Stimulated activated CD8-positive, alpha-beta memory T cell treated with anti-CD3 and anti-CD28 coated beads, Interleukin-15, amount 100 ng/mL, for 24 hours (primary cell): ENCODE measurements around the gene SPAG16.
"Not testable (repeated sequence)": the region's sequence is repeated elsewhere in the genome, so short reads cannot be mapped to it uniquely, and the experiment has no call there.

ENCODE experiments used
- DNase-seq: peaks from one replicate; pipeline ENCODE4 v3.0.0-alpha.2; 2020; ENCODE audit warnings: low read depth

The SPAG16 gene

DNA sequence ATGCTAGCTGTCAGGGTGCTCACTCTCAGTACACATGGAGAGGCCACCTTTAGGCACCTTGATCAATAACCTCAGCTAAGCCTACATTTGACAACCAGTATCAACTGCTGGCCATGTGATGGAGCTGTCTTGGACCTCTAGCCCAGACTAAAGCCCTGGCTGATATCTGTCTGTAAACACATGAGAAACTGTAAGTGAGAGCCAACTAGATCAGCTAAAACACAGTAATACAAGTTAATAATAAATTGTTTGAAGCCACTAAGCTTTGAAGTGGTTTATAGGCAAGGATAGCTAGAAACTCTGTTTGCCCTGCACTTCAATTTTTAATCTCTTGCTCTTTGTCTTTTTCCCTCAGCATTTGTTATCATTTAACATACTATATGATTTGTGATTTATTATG lies 407.1 kb downstream of the SPAG16 start:
- DNase-seq = no peak

DNA sequence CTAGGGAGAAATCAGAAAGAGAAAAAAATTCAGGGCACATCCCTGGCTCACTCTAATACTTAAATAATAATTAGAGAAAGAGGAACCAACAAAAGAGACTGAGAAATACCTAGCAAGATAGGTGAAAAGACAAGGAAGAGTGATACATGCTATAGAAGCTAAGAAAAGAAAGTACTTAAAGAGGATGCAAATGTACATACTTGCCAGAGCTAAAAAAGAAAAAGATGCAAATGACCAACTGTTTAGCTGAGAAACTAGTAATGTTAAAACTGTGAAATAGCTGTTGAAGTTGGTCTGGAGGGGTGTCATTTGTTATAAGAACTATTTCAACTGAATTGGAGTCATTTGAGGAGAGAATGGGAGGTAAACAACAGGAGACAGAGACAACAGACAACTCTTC lies 412.2 kb downstream of the SPAG16 start:
- DNase-seq = no peak

DNA sequence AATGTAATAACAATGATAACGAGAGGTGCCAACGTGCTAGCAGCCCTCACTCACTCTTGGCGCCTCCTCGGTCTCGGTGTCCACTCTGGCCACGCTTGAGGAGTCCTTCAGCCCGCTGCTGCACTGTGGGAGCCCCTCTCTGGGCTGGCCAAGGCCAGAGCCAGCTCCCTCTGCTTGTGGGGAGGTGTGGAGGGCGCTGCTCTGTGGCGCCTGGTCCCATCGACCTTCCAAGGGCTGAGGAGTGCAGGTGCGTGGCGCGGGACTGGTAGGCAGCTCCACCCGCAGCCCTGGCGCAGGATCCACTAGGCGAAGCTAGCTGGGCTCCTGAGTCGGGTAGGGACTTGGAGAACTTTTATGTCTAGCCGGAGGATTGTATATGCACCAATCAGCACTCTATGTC lies 417.1 kb downstream of the SPAG16 start:
- DNase-seq = not testable (repeated sequence)

DNA sequence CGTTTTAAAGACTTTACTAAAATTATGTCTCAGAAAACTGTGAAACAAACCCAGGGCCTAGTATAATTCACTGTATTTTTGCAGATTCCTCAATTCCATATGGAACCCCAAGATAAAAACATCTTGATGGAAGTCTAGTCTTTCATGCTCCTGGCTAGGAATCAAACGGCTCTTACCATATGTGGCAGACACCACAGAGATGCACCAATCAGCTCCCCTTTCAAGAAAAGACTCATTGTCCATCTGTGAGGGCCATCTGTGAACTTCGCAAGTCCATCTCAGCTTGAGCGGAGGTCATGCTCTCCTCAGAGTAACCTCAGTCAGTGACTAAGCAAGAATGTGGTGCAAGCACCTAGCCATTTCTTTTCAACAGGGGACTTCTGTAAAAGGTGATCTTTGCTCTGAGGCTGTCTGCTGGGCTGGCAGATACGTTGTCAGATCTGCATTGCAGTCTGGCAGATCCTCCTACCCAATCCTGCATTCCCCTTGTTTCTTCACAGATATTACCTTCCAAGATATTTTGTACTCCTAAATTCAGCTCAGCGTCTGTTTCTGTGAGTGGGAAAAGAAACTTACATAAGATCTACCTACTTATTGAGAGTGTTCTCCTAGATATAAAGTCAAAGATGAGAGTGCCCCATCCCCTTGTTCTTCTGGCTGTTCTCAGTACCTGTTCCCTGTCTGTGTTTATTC lies 419.3 kb downstream of the SPAG16 start:
- no peak for DNase-seq

DNA sequence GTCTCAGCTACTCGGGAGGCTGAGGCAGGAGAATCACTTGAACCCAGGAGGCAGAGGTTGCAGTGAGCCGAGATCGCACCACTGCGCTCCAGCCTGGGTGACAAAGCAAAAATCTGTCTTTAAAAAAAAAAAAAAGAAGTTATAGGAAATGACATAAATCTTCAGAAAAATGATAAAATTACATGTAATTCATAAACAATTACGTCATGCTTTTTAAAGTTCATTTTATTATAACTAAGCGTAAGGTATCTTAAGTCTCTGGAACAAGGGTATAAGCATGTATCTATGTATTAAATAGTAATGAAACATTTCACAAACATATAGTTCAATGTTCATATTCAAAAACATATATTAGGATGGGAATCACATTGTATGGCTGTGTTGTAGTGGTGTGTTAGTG lies 425.9 kb downstream of the SPAG16 start:
- DNase-seq = no peak

DNA sequence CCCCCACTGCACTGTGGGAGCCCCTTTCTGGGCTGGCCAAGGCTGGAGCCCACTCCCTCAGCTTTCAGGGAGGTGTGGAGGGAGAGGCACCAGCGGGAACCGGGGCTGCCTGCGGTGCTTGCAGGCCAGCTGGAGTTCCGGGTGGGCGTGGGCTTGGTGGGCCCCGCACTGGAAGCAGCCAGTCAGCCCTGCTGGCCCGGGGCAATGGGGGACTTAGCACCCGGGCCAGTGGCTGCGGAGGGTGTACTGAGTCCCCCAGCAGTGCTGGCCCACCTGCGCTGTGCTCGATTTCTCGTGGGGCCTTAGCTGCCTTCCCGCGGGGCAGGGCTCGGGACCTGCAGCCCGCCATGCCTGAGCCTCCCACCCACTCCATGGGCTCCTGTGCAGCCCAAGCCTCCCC lies 434.1 kb downstream of the SPAG16 start:
- not testable (repeated sequence) for DNase-seq

DNA sequence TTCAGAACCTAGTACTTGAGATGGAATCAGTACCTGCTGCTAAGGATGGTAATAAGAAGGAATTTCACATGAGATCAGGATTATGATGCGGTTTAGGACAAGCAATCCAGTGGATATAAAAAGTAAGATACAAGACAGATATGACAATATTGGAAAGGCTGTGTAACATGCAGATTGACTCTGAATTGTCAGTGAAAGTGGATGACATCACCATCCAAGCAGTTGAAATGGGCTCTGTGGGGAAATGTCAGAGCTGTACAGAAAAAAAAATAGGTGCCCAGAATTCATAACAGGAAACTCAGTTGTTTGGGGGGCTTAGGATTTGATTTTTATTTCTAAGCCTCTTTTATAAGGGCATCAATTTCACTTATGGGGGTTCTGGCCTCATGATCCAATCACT lies 438.3 kb downstream of the SPAG16 start:
- DNase-seq = no peak

DNA sequence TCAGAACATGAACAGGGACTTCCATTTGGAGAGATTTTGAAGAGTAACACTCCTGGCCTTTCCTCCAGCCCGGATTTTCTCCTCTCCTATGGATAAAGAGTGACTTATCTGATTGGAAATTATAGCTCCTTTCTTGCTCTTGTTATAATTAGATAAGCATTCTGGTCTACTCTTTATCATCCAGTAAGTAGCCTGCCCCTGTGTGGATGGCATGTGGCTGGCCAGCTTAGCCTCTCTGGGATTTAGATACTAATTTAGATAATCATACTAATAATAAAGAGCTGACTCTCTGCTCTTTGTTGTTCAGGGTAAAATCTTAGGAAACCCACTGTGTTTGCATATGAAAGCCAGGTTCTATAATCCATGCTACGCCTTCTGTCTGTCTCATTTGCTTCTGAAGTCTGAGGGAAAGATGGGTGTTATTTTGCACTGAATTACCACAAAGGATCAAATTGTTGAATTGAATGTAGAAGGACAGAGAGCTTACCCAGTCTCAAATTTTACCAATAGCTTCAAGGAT lies 438.8 kb downstream of the SPAG16 start:
- no peak for DNase-seq

DNA sequence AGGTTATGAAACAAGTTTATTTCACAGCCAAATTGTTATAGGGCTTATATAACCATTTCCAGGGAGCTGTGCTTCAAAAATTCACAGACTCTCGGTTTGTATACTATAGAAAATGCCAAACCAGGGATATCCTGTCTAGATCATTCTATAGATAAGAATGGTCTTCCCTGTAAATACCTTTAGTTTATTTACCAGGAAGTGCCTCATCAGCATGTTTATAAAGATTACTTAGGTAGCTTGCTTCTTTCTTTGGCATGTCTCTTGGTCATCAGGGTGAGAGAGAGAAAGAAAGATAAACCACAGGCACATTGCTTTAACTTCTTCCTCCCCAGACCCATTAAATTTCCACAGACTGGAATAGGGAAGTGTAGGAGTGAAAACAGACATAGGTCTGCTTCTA lies 439.4 kb downstream of the SPAG16 start:
- DNase-seq = no peak

DNA sequence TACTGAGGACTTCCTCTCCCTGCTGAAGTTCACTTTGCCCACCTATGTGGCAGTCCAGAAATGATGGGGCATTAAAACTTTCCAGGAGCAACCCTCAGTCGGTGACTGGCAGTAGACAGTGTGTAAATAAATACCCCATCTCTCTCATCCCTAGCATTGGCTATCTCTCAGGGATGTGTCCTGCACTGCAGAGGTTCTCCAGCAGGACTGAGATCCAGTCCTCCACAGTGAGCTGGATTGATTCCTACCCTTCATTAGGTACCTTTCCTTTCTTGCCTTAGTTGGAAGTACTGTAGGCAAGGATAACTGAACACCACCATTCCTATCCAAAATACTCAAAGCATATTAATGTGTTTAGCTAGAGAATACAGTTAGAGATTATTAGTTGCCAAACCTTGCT lies 441.8 kb downstream of the SPAG16 start:
- no peak for DNase-seq

DNA sequence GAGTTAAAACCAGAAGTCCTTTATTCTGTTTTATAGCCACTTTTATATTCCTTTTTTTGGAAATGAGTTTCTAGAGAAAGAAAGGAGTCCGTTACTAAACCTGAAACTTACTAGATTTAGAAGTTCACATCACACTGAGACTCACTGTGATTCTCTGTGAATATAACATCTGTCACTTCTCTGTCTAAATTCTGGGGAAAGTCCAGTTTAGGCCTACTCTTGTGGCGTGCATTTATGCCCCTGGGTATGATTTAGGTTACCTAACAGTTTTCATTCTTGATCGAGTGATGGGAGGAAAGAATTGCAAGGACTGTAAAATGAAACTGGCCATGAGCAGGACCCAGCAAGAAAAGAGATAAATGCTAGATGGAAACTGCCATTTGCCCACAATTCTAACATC lies 449.6 kb downstream of the SPAG16 start:
- DNase-seq = no peak

DNA sequence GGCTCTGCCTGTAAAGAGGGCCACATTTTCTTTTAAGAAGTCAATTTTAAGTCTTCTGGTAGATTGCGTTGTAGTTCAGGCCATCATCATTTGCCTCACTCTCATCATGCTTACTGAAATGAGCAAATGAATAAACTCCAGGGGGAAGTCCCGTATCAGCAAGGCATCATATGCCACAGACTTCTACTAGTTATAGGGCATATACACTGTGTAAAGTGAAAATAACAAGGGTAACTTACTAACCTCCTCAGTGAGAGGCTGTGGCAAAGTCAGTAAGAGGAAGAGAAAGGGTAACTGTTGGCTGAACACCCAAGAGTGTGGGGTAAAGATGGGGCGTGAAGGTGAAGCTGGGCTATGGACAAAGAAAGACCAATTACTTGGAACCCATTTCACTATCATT lies 456.2 kb downstream of the SPAG16 start:
- no peak for DNase-seq

DNA sequence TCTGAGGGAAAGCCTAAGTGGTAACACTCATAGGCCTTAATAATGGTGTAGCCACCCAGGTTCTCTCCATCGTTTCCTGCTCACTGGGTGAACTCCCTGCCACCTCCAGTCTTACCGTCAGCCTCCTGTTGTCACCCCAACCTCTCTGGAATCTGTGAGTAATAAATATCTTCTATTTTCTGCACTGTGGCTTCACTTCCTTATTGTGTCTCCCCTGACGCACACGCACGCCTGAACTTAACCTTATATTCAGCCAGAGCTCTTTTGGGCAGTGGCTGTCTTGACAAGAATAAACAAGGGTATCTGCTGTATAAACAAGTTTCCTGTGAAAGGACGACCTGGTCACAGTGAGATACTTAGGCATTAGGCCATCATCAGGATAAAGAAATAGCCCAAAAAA lies 467.2 kb downstream of the SPAG16 start:
- no peak for DNase-seq

DNA sequence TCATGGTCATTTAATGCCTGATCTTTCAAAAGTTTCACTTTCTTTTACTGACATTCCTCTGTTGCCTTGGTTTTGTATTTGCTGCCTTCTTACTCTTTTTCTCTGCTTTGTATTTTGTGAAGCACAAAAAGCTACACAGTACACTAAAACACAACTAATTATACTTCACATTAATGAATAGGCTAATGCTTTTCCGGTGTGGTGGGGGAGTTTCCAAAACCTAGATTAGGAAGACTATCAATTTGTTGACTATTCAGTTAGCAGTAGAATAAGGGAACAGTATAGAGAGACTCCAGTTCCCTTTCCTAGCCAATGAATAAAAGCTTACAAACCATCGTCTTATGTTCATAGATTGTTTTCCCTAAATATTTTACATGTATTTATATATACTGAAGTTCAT lies 468.3 kb downstream of the SPAG16 start:
- no peak for DNase-seq

DNA sequence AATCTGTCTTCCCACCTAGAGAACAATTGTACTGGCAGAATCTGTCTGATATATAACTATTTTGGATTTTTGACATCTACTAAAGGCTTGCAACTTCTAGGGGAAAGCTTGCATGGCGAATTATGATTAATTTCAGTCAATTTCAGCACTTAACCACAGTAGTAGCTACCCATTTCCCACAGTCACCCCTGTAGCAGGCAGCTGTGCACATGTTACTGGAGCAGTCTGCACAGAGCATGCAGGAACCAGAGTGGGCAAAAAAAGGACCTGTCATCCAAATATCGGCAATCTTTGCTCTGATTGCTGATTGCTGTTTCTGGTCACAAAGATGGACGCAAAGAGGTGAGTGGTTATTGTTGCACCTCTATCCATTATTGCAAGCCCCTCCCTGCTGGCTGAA lies 473.3 kb downstream of the SPAG16 start:
- DNase-seq = no peak

DNA sequence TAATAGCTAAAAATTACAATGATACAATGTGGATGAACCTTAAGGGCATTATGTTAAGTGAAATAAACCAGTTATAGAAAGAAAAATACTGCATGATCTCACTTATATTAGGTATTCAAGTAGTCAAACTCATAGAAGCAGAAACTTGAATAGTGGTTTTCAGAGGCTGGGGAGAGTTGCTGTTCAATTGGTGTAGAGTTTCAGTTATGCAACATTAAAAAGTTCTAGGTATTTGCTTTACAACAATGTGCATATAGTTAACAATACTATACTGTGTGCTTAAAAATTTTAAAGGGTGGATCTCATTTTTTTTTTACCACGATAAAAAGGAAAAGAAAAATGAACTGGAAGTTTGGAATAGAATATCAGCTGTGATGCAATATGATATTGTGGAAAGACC lies 479.1 kb downstream of the SPAG16 start:
- DNase-seq = no peak

DNA sequence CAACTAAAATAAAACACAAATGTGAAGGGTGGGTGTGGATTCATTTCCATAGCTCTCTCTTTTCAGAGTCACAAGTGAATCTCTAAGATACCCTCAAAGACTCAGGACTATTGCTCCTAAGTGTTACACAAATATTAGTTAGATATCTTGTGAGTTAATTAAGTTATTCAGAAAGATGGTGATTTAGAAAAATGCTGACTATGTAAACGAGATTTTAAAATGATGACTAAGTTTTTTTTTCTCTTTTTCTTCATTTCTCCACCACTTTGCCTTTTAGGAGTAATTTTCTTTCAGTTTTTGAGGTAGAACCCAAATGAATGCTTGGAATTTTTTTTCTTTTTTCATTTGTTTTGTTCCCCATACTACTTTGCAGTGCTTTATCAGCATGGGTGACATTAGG lies 479.7 kb downstream of the SPAG16 start:
- no peak for DNase-seq

DNA sequence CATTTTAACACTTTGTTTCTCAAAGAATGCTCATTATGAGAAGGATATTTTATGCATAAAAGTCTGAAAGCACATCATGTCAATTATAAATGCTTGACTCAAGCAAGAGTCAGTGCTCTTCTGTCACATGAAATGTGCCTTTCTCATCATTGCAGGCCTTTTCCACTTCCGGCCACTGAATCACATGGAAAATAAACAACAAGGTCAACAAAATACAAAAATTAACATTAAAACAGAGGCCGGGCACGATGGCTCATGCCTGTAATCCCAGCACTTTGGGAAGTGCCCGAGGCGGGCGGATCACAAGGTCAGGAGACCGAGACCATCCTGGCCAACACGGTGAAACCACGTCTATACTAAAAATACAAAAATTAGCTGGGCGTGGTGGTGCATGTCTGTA lies 480.6 kb downstream of the SPAG16 start:
- DNase-seq = no peak

DNA sequence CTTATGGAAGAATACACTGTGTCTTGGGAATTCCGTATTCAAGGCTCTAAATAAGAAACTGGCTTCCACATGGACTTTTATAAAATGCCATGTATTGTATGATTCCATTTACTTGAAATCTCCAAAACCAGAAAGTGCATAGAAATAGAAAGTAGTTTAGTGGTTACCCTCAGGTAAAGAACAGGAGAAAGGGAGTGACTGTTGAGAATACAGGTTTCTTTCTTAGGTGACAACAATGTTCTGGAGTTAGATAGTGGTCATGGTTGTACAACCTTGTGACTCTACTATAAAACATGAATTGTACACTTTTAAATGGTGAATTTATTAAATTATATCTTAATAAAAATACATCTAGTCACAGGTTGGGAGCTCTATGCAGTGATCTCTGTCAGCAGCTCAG lies 481.8 kb downstream of the SPAG16 start:
- DNase-seq = no peak

DNA sequence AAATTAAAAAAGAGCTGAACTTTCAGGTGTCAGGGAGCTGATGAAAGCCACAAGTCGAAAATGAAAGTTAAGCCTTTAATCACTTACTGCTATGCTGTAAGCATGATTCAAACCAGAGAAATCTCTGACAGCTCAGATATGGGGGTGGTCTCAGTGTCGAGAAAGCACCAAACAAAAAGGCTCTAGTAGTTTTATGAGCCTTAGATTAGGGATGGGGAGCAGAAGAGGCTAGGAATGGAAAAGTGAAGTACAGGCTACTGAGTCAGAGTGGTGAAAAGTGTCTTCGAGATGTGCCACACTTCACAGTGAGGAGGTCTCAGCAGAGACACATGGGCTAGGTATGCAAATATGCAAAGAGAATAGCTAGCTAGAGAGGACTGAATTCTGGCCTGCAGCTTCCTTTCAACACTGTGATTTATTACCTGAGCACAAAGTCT lies 482.2 kb downstream of the SPAG16 start:
- DNase-seq = no peak

DNA sequence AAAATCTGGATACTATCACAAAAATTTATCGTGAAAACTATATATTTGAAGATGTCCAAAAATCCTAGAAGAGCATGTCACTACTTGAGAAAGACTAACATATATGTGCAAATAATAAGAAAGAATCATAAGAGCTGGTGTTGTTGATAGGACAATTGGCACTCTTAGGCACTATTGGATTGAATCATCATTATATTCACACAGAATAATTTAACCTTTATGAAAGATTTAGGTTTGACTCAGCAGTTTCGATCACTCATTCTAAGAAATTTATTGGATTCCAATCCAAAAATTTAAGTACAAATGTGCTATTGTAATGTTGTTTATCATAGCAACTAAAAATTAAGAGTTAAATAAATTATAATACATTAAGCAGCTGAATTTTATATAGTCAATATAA lies 503.6 kb downstream of the SPAG16 start:
- DNase-seq = no peak

DNA sequence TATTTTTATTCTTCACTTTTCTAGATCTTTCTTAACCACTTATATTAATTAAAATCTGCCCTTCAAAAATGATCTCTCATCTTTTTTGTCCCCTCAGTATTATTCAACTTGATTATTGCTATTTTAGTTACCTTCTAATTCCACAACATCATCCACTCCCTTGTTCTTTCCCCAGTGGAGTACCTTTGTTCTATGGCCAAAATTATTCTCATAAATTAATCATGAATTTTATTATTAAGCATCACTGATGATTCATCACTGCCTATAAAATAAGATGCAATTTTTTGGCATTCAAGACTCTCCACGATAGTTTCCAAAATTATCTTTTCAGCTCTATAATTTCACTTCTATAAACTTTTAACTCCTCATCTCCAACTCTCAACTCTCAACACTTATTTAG lies 505.7 kb downstream of the SPAG16 start:
- no peak for DNase-seq

DNA sequence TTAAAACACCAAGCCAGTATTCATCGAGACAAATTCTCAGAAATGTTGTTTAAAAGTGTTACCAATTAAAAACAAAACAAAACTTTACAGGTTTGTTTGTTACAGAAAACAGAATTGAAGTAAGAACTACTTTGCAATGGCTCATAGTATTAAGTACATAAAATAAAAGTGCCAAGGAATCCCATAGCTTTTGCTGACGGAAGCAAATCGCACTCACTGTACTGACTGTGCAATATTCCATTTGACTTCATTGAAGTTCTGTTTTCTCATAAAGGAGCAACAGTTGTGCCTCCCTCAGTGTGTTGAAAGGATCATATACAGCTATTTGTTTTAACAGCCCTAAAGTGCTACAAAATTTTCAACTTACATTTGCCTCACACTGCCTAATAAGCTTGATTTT lies 507.8 kb downstream of the SPAG16 start:
- DNase-seq = no peak

DNA sequence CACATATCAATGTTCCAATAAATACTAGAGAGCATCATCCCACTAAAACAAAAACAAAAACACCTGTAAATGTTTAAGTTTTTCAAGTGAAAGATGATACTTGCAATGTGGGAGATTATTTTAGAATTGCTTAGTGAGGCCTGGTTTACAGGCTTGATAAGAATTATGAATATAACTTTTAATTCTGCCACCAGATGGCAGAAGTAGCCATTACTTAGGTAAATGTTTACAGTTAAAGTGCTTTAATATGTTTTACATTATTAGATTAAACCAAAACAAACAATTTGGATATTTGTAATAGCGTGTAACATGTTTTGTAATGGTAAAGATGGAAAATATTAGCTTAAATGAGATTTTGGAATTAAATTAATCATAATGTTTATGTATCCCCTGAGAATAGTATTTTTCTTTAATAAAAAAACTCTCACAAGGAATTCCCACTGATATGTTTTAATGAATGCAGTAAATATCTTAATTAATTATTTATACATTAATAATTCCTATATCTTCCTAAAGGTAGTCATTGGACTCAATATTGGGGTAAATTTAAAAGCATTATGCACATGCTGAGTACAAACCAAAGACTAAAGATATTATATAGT lies 522.0 kb downstream of the SPAG16 start:
- no peak for DNase-seq
